RWPE2 (cell line): Measurements from ENCODE around the gene PECR.
"Not testable (repeated sequence)": the region's sequence is repeated elsewhere in the genome, so short reads cannot be mapped to it uniquely, and the experiment has no call there.

Experiments used
- ATAC-seq: fragments of 200-7000 bp; cut with Tn5 transposase; 3 replicates; pipeline ENCODE4 v1.9.1; 2021; ENCODE audit warnings: low read depth
- DNase-seq: peaks from one replicate; pipeline ENCODE4 v3.0.0-alpha.2; 2020; ENCODE audit warnings: low spot score
- H3K27ac ChIP-seq: fragments of 450-650 bp; 2 replicates; pipeline ENCODE4 v1.5.1; 2017; ENCODE audit warnings: mild to moderate bottlenecking; ENCODE audit not compliant: poor library complexity, severe bottlenecking
- H3K27me3 ChIP-seq: fragments of 250-450 bp; sonication (Bioruptor Pico); 2 replicates; pipeline ENCODE4 v1.5.1; 2021; ENCODE audit warnings: mild to moderate bottlenecking, moderate library complexity; ENCODE audit not compliant: insufficient read depth, poor library complexity, severe bottlenecking
- H3K36me3 ChIP-seq: fragments of 250-450 bp; sonication (Bioruptor Pico); 2 replicates; pipeline ENCODE4 v1.5.1; 2020; ENCODE audit warnings: low read depth, mild to moderate bottlenecking, moderate library complexity
- H3K4me1 ChIP-seq: fragments of 250-450 bp; sonication (Bioruptor Pico); 2 replicates; pipeline ENCODE4 v1.5.1; 2021; ENCODE audit warnings: mild to moderate bottlenecking, moderate library complexity; ENCODE audit not compliant: insufficient read depth, poor library complexity, severe bottlenecking
- H3K4me3 ChIP-seq: fragments of 250-450 bp; sonication (Bioruptor Pico); 2 replicates; pipeline ENCODE4 v1.5.1; 2021; ENCODE audit warnings: mild to moderate bottlenecking, moderate library complexity; ENCODE audit not compliant: severe bottlenecking
- H3K9me3 ChIP-seq: fragments of 250-450 bp; sonication (Bioruptor Pico); 2 replicates; pipeline ENCODE4 v1.5.1; 2021; ENCODE audit warnings: mild to moderate bottlenecking, moderate library complexity; ENCODE audit not compliant: severe bottlenecking
- TF ChIP-seq, protein P1 (sequence below): fragments of 450-650 bp; IDR thresholded peaks from one replicate; pipeline ENCODE4 v1.5.1; 2017; ENCODE audit warnings: mild to moderate bottlenecking, moderate library complexity; ENCODE audit not compliant: poor library complexity, severe bottlenecking

The PECR gene

DNA sequence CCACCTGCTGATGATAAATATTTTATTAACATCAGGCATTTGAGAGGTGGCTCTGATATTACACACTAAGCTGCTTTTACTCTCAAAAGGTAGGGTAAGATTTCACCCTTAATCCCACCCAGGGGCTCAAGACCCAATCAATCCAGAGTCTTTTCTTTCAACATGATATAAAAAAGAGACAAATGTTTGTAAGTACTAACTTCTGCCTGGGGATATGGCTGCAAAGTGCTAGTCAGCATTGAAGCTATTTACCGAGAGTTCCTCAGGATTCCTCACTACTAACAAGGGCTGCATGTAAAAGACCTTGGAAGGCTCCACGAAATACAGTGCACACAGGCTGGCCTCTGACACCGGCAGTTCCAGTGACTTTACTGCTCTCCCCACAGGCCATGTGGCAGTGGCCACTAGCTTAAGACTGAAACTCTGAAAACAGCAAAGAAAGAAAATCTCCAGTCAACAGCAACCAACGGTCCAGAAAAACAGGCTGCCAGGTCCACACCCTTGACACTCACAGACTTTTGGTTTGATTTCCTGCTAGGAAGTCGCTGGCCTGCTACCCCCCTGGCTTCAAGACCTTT lies 79.4 kb downstream of the PECR start:
- TF ChIP-seq, protein P1, sequence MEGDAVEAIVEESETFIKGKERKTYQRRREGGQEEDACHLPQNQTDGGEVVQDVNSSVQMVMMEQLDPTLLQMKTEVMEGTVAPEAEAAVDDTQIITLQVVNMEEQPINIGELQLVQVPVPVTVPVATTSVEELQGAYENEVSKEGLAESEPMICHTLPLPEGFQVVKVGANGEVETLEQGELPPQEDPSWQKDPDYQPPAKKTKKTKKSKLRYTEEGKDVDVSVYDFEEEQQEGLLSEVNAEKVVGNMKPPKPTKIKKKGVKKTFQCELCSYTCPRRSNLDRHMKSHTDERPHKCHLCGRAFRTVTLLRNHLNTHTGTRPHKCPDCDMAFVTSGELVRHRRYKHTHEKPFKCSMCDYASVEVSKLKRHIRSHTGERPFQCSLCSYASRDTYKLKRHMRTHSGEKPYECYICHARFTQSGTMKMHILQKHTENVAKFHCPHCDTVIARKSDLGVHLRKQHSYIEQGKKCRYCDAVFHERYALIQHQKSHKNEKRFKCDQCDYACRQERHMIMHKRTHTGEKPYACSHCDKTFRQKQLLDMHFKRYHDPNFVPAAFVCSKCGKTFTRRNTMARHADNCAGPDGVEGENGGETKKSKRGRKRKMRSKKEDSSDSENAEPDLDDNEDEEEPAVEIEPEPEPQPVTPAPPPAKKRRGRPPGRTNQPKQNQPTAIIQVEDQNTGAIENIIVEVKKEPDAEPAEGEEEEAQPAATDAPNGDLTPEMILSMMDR, result no peak
- DNase-seq, result no peak
- H3K9me3 ChIP-seq, result no peaks in the 10 kb centered on the region

DNA sequence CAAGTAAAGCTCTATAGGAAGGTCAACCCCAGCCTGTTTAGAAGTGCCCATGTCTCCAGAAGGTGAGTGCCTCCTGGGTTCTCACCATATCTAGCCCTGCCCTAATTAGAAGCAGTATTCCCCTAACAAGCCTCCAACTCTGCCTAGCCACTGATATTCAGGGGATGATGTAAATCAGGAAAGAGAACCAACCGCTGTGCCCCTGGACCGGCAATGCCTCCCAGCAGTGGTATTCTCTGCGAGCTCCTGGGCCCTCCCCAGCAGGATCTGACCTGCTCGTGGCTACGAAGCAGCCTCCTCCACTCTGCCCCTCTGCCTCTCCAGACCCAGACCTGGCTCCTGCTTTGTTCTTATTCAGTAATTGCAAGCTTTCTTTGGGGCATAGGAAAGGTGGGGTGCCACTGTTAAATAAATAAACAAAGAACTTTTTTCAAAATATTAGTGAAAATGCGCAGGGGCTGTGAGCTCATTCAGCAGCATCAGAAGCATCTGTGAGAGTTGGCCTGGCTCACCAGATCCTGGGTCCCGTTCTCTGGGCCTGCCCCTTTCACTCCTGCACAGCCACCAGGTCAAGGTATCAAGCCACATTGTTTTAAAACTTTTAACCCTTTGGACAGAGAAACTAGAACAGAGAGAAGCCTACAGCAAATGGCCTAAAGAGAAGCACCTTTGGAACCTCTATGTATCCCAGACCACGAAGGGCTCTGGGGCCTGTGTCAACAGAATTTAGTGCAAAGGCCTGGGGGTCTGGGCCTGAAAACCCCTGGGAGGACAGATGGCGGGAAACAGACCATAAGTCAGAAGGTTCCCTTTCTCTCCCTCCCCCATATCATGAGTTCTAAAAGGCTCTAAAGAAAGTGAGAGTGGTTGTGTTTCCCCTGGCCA lies 80.2 kb downstream of the PECR start:
- Histone ChIP-seq H3K27me3 (no peaks in the 10 kb centered on the region), H3K36me3 (0 out of 2 replicates have a peak, but pooled peaks cover 7% of the 10 kb centered on the region), H3K4me1 (peaks cover 22% of the 10 kb centered on the region), H3K27ac (no peak overlapping the region), H3K9me3 (no peaks in the 10 kb centered on the region), H3K4me3 (no peak overlapping the region)
- DNase-seq (no peak), ATAC-seq (no peak)
- TF ChIP-seq, protein P1, result no peak

More for the DNA sequence above, 79.4 kb downstream of the PECR start:
- Histone ChIP-seq H3K27me3 (no peaks in the 10 kb centered on the region), H3K36me3 (0 out of 2 replicates have a peak, but pooled peaks cover under 1% of the 10 kb centered on the region), H3K4me1 (peaks cover 27% of the 10 kb centered on the region), H3K4me3 (no peak overlapping the region), H3K27ac (no peak overlapping the region)
- no peak for ATAC-seq

- Histone ChIP-seq H3K36me3 (peaks cover 16% of the 10 kb centered on the region; the same call in 1 of the 2 replicates), H3K4me1 (peaks cover 5% of the 10 kb centered on the region), H3K9me3 (no peaks in the 10 kb centered on the region), H3K4me3 (no peak overlapping the region), H3K27ac (no peak overlapping the region), H3K27me3 (no peaks in the 10 kb centered on the region)
- ATAC-seq, result no peak
- TF ChIP-seq, protein P1, result no peak
- no peak for DNase-seq
Measured at GRCh38 chr2:215998636-215999035, 83.0 kb downstream of the PECR start.

GRCh38 chr2:215997219-215997618 lies 84.4 kb downstream of the PECR start:
- ATAC-seq (peak; percentile 35; the same call in 1 of the 3 replicates), DNase-seq (no peak)
- Histone ChIP-seq H3K27ac (no peak overlapping the region), H3K4me1 (peaks cover 5% of the 10 kb centered on the region), H3K4me3 (no peak overlapping the region), H3K27me3 (no peaks in the 10 kb centered on the region), H3K9me3 (no peaks in the 10 kb centered on the region), H3K36me3 (peaks cover 19% of the 10 kb centered on the region; the same call in 1 of the 2 replicates)
- TF ChIP-seq, protein P1, result no peak

DNA sequence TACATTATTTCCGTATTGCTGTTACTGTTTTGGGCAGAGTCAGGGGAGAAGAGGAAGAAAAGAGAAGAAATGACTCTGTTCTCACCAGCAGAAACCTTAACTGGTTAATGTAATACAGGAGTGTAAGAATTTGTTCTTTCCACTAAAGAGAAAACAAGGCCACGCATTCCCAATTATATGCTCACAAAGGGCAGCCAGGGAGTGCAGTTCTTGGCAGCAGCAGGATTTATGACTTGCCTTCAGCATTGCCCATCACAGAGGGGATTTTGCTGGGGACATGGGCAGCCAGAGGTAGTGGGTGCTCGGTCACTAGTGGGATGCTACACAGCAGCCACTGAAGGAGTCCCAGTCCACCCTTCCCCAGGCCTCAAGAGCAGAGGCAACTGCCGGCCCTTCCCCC lies 86.7 kb downstream of the PECR start:
- TF ChIP-seq, protein P1, result no peak
- no peak overlapping the region for H3K27ac ChIP-seq
- H3K36me3 ChIP-seq, result peaks cover 21% of the 10 kb centered on the region; the same call in 1 of the 2 replicates
- no peaks in the 10 kb centered on the region for H3K27me3 ChIP-seq
- H3K4me1 ChIP-seq, result peaks cover 5% of the 10 kb centered on the region
- no peak for ATAC-seq
- no peak for DNase-seq
- no peaks in the 10 kb centered on the region for H3K9me3 ChIP-seq
- no peak overlapping the region for H3K4me3 ChIP-seq

DNA sequence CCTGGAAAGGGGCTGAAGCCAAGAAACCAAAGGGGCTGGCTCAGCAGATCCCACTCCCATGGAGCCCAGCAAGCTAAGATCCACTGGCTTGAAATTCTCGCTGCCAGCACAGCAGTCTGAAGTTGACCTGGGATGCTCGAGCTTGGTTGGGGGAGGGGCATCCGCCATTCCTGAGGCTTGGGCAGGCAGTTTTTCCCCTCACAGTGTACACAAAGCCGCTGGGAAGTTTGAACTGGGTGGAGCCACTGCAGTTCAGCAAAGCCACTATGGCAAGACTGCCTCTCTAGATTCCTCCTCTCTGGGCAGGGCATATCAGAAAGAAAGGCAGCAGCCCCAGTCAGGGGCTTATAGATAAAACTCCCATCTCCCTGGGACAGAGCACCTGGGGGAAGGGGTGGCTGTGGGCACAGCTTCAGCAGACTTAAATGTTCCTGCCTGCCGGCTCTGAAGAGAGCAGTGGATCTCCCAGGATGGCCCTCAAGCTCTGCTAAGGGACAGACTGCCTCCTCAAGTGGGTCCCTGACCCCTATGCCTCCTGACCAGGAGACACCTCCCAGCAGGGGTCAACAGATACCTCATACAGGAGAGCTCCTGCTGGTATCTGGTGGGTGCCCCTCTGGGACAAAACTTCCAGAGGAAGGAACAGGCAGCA lies 92.9 kb downstream of the PECR start:
- H3K27ac ChIP-seq, ATAC-seq, H3K27me3 ChIP-seq, H3K4me3 ChIP-seq, H3K4me1 ChIP-seq, H3K36me3 ChIP-seq, H3K9me3 ChIP-seq, DNase-seq: not testable (repeated sequence)
